Stimulated activated CD8-positive, alpha-beta memory T cell treated with anti-CD3 and anti-CD28 coated beads, Interleukin-4, amount 100 ng/mL, for 1 hour (primary cell): ENCODE measurements around the gene CCDC88A.
"Not testable (repeated sequence)": the region's sequence is repeated elsewhere in the genome, so short reads cannot be mapped to it uniquely, and the experiment has no call there.

Experiments used
- DNase-seq, 2 donors: peaks; one replicate each; pipeline ENCODE4 v3.0.0-alpha.2; 2020; ENCODE audit warnings: low read depth in 2 of 2, low spot score in 1 of 2

Gene CCDC88A

GRCh38 chr2:55241582-55241981, 178.1 kb downstream of the CCDC88A start:
- not testable (repeated sequence) for DNase-seq

GRCh38 chr2:55239656-55240222, 179.9 kb downstream of the CCDC88A start:
- no peak for DNase-seq
